ENCODE measurements around the gene MAST1.
"Not testable (repeated sequence)": the region's sequence is repeated elsewhere in the genome, so short reads cannot be mapped to it uniquely, and the experiment has no call there.

MAST1 gene

GRCh38 chr19:12872941-12873890 lies 34.9 kb downstream of the MAST1 start:
- DNase-seq: no peak

- no peak for DNase-seq
Observed at GRCh38 chr19:12873891-12874745, 35.8 kb downstream of the MAST1 start.

GRCh38 chr19:12875086-12875485 lies 36.8 kb downstream of the MAST1 start:
- DNase-seq: no peak

- DNase-seq: no peak
Observed at GRCh38 chr19:12880551-12881171, 42.3 kb downstream of the MAST1 start.

- DNase-seq: no peak
Observed at GRCh38 chr19:12881172-12881808, 43.0 kb downstream of the MAST1 start, which contains the start of gene DNASE2. Gene DNASE2, minus strand, starts transcription at chr19:12881449. Its CDS starts 74 bp downstream, at chr19:12881375.

- no peak for DNase-seq
Observed at GRCh38 chr19:12882589-12882988, 44.3 kb downstream of the MAST1 start.

GRCh38 chr19:12884202-12884601 lies 45.9 kb downstream of the MAST1 start:
- no peak for DNase-seq

- no peak for DNase-seq
Observed at GRCh38 chr19:12884627-12884925, 46.3 kb downstream of the MAST1 start.

- DNase-seq: no peak
Observed at GRCh38 chr19:12884926-12885748, 46.8 kb downstream of the MAST1 start.

GRCh38 chr19:12885749-12886650 lies 47.7 kb downstream of the MAST1 start:
- DNase-seq: no peak

GRCh38 chr19:12886651-12886968 lies 48.3 kb downstream of the MAST1 start:
- DNase-seq: no peak

GRCh38 chr19:12886969-12887747 lies 48.8 kb downstream of the MAST1 start, which contains the start of gene KLF1:
Gene KLF1, minus strand, starts transcription at chr19:12887201. Its CDS starts 61 bp downstream, at chr19:12887140.
- DNase-seq: no peak

- no peak for DNase-seq
Observed at GRCh38 chr19:12888006-12888603, 49.8 kb downstream of the MAST1 start.

- DNase-seq: not testable (repeated sequence)
Observed at GRCh38 chr19:12890299-12890786, 52.0 kb downstream of the MAST1 start.

GRCh38 chr19:12890787-12891552 lies 52.7 kb downstream of the MAST1 start, which contains the start of gene GCDH:
Gene GCDH, plus strand, starts transcription at chr19:12891160. Its CDS starts 145 bp downstream, at chr19:12891305.
- peak; percentile 95 for DNase-seq

GRCh38 chr19:12891553-12892021 lies 53.3 kb downstream of the MAST1 start:
- no peak for DNase-seq

- DNase-seq: no peak
Observed at GRCh38 chr19:12893582-12893981, 55.3 kb downstream of the MAST1 start.

- DNase-seq: no peak
Observed at GRCh38 chr19:12896460-12896859, 58.1 kb downstream of the MAST1 start.

All from cortex of kidney (tissue), 1 donor.